Measurements from ENCODE around the gene HTATIP2.

- TF ChIP-seq POLR2A (IDR thresholded peaks at IDR 0.05) (no peak), CTCF (IDR thresholded peaks at IDR 0.05) (no peak), EP300 (IDR thresholded peaks at IDR 0.05) (no peak)
These were observed 43.0 kb downstream of the HTATIP2 start for GRCh38 chr11:20406484-20406883.

Measured in ovary (tissue), 3 donors.